ENCODE data around the gene SIAH3.

DNA sequence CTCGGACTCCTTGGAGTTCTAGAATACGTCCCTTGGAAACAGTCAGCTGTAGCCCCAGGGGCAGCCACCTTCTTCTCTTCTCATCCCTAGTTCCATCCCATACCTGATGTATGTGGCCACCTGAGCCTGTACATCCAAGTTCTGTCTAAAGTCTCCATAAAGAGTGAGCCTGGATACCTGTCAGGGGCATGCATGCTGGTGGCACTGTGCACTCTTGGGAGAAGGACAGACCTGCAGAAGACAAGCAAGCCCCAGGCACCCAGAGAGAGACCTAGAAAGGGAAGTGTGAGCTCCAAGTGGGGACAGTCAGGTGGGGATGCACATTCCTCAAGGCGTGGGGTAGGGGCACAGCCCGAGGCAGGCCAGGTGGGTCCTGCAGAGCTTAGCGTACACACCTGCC is 21.4 kb downstream of the SIAH3 start:
- TF ChIP-seq, protein P1, sequence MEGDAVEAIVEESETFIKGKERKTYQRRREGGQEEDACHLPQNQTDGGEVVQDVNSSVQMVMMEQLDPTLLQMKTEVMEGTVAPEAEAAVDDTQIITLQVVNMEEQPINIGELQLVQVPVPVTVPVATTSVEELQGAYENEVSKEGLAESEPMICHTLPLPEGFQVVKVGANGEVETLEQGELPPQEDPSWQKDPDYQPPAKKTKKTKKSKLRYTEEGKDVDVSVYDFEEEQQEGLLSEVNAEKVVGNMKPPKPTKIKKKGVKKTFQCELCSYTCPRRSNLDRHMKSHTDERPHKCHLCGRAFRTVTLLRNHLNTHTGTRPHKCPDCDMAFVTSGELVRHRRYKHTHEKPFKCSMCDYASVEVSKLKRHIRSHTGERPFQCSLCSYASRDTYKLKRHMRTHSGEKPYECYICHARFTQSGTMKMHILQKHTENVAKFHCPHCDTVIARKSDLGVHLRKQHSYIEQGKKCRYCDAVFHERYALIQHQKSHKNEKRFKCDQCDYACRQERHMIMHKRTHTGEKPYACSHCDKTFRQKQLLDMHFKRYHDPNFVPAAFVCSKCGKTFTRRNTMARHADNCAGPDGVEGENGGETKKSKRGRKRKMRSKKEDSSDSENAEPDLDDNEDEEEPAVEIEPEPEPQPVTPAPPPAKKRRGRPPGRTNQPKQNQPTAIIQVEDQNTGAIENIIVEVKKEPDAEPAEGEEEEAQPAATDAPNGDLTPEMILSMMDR (tag by site-specific recombination; IDR thresholded peaks at IDR 0.05) = no peak
- TF ChIP-seq, protein P2, sequence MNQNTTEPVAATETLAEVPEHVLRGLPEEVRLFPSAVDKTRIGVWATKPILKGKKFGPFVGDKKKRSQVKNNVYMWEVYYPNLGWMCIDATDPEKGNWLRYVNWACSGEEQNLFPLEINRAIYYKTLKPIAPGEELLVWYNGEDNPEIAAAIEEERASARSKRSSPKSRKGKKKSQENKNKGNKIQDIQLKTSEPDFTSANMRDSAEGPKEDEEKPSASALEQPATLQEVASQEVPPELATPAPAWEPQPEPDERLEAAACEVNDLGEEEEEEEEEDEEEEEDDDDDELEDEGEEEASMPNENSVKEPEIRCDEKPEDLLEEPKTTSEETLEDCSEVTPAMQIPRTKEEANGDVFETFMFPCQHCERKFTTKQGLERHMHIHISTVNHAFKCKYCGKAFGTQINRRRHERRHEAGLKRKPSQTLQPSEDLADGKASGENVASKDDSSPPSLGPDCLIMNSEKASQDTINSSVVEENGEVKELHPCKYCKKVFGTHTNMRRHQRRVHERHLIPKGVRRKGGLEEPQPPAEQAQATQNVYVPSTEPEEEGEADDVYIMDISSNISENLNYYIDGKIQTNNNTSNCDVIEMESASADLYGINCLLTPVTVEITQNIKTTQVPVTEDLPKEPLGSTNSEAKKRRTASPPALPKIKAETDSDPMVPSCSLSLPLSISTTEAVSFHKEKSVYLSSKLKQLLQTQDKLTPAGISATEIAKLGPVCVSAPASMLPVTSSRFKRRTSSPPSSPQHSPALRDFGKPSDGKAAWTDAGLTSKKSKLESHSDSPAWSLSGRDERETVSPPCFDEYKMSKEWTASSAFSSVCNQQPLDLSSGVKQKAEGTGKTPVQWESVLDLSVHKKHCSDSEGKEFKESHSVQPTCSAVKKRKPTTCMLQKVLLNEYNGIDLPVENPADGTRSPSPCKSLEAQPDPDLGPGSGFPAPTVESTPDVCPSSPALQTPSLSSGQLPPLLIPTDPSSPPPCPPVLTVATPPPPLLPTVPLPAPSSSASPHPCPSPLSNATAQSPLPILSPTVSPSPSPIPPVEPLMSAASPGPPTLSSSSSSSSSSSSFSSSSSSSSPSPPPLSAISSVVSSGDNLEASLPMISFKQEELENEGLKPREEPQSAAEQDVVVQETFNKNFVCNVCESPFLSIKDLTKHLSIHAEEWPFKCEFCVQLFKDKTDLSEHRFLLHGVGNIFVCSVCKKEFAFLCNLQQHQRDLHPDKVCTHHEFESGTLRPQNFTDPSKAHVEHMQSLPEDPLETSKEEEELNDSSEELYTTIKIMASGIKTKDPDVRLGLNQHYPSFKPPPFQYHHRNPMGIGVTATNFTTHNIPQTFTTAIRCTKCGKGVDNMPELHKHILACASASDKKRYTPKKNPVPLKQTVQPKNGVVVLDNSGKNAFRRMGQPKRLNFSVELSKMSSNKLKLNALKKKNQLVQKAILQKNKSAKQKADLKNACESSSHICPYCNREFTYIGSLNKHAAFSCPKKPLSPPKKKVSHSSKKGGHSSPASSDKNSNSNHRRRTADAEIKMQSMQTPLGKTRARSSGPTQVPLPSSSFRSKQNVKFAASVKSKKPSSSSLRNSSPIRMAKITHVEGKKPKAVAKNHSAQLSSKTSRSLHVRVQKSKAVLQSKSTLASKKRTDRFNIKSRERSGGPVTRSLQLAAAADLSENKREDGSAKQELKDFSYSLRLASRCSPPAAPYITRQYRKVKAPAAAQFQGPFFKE (tag by site-specific recombination; IDR thresholded peaks at IDR 0.05; ENCODE audit: borderline replicate concordance) = no peak
- no peak for TF ChIP-seq ZNF184 (tag by site-specific recombination; IDR thresholded peaks at IDR 0.05)
- no peak for TF ChIP-seq FEZF1 (tag by site-specific recombination; IDR thresholded peaks at IDR 0.05)
- no peak for TF ChIP-seq ZNF776 (tag by site-specific recombination; IDR thresholded peaks at IDR 0.05; ENCODE audit: borderline replicate concordance)
- TF ChIP-seq ZEB2 (tag by site-specific recombination; IDR thresholded peaks at IDR 0.05) = no peak
- TF ChIP-seq ZNF274 (IDR thresholded peaks at IDR 0.05; ENCODE audit: low read length) = no peak
- TF ChIP-seq ZNF274 (tag by site-specific recombination; IDR thresholded peaks at IDR 0.05; ENCODE audit: borderline replicate concordance) = no peak
- no peak for TF ChIP-seq ZNF366 (tag by site-specific recombination; conservative IDR thresholded peaks at IDR 0.05)
- no peak for TF ChIP-seq HOXA7 (CRISPR knock-in tag; IDR thresholded peaks at IDR 0.05; ENCODE audit: borderline replicate concordance)
- no peak for TF ChIP-seq ZBTB8A (tag by site-specific recombination; IDR thresholded peaks at IDR 0.05)
- TF ChIP-seq, protein P3, sequence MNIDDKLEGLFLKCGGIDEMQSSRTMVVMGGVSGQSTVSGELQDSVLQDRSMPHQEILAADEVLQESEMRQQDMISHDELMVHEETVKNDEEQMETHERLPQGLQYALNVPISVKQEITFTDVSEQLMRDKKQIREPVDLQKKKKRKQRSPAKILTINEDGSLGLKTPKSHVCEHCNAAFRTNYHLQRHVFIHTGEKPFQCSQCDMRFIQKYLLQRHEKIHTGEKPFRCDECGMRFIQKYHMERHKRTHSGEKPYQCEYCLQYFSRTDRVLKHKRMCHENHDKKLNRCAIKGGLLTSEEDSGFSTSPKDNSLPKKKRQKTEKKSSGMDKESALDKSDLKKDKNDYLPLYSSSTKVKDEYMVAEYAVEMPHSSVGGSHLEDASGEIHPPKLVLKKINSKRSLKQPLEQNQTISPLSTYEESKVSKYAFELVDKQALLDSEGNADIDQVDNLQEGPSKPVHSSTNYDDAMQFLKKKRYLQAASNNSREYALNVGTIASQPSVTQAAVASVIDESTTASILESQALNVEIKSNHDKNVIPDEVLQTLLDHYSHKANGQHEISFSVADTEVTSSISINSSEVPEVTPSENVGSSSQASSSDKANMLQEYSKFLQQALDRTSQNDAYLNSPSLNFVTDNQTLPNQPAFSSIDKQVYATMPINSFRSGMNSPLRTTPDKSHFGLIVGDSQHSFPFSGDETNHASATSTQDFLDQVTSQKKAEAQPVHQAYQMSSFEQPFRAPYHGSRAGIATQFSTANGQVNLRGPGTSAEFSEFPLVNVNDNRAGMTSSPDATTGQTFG (tag by site-specific recombination; IDR thresholded peaks at IDR 0.05; ENCODE audit: borderline replicate concordance) = no peak
- TF ChIP-seq RBAK (tag by site-specific recombination; IDR thresholded peaks at IDR 0.05) = no peak
- TF ChIP-seq ZNF529 (tag by site-specific recombination; IDR thresholded peaks at IDR 0.05; ENCODE audit: insufficient replicate concordance) = no peak
- no peak for TF ChIP-seq ZNF777 (tag by site-specific recombination; IDR thresholded peaks at IDR 0.05; ENCODE audit: borderline replicate concordance)
